HG03460 (cell line): Measurements from ENCODE around the gene SMAD4.
"Not testable (repeated sequence)": the region's sequence is repeated elsewhere in the genome, so short reads cannot be mapped to it uniquely, and the experiment has no call there.

Experiments
- ATAC-seq: cut with Tn5 transposase; IDR thresholded peaks from one replicate; pipeline ENCODE4 v1.9.1; 2021; ENCODE audit not compliant: unreplicated experiment

The SMAD4 gene

DNA sequence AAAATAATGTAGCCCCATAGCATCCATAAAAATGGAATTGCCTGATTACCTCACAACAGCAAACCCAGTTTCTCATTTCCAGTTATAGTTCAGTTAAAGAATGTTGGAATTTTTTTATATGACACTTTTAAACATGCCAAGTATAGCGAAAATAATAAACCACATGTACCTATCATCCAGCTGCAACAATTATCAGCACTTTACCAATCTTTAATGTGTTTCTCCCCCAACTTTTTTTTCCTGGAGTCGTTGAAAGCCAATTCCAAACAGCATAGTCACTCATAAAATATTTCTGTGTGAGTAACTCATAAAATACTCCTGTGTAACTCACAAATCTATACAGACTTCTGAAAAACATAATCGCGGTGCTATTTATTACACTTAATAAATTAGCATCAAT, 38.1 kb downstream of the SMAD4 start:
- ATAC-seq = no peak

DNA sequence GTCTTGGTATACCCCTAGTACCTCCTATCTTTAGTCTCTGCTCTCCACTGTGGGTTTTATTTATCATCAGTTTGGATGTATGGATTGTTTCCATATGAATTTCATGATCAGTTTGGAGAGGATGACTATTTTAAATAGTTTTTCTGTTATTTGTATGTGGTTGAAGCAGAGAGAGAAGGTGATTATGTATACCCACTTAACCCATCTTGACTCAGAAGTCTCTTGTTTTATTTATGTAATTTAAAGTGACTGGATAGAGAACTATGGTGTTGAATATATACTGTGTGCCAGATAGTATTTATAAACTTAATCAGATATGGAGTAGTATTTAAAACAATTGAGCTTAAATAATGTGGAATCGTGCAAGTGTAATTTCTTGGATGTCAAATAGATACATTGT, 39.9 kb downstream of the SMAD4 start:
- no peak for ATAC-seq

GRCh38 chr18:51070545-51070944, 40.5 kb downstream of the SMAD4 start:
- ATAC-seq = no peak

DNA sequence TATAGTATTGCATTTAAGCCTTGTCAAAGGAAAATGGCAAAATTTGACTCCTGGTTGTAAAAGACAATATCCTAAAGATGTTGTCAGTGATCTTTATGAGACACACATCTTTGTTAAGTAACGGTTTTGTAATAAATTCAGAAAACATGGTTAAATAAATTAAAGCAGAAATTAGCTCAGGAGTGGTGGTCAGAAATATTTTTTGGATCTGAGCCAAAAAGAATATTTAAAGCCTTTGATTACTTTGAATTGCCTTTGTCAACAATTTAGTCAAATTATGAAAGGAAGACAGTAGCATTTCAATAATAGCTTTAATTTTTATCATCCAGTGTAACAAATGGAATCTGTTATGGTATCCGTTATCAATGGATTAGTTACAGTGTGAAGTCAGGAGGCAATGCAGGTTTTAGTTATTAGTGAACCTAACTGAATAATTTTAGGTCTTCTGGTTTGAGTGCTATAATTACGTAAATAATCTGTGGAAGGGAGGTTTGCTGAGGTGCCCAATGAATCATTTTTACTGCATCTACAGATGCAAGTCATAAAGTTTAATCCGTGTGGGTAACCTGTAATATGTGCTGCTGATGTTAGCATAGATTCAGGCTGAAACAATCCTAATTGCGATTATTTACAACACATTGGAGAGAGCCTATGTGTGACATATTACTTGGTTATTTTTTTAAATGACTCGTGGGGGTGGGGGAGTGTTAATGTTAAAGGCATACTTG, 42.7 kb downstream of the SMAD4 start:
- no peak for ATAC-seq

- ATAC-seq = peak; percentile 71
These were observed 44.6 kb downstream of the SMAD4 start for GRCh38 chr18:51074605-51075004.

GRCh38 chr18:51076503-51076902, 46.5 kb downstream of the SMAD4 start:
- no peak for ATAC-seq

- no peak for ATAC-seq
These were observed 47.2 kb downstream of the SMAD4 start for GRCh38 chr18:51077217-51077616.

DNA sequence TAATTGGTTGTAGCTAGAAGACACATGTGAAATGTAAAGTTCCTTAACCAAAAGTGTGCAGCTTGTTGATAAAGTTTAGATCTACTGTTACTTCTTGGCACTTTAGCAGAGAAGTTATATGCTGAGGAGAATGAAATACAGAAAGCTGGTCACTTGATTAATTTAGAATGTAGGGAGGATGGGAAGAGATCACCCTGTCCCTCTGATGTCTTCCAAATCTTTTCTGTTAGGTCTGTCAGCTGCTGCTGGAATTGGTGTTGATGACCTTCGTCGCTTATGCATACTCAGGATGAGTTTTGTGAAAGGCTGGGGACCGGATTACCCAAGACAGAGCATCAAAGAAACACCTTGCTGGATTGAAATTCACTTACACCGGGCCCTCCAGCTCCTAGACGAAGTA, 48.0 kb downstream of the SMAD4 start:
- ATAC-seq = no peak

DNA sequence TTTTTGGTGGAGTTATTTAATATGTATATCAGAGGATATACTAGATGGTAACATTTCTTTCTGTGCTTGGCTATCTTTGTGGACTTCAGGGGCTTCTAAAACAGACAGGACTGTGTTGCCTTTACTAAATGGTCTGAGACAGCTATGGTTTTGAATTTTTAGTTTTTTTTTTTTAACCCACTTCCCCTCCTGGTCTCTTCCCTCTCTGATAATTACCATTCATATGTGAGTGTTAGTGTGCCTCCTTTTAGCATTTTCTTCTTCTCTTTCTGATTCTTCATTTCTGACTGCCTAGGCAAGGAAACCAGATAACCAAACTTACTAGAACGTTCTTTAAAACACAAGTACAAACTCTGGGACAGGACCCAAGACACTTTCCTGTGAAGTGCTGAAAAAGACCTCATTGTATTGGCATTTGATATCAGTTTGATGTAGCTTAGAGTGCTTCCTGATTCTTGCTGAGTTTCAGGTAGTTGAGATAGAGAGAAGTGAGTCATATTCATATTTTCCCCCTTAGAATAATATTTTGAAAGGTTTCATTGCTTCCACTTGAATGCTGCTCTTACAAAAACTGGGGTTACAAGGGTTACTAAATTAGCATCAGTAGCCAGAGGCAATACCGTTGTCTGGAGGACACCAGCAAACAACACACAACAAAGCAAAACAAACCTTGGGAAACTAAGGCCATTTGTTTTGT, 52.7 kb downstream of the SMAD4 start:
- peak; percentile 59 for ATAC-seq

DNA sequence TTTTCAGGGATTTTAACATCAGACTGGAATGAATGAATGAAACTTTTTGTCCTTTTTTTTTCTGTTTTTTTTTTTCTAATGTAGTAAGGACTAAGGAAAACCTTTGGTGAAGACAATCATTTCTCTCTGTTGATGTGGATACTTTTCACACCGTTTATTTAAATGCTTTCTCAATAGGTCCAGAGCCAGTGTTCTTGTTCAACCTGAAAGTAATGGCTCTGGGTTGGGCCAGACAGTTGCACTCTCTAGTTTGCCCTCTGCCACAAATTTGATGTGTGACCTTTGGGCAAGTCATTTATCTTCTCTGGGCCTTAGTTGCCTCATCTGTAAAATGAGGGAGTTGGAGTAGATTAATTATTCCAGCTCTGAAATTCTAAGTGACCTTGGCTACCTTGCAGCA, 53.4 kb downstream of the SMAD4 start:
- no peak for ATAC-seq

GRCh38 chr18:51088410-51088809, 58.4 kb downstream of the SMAD4 start:
- no peak for ATAC-seq

DNA sequence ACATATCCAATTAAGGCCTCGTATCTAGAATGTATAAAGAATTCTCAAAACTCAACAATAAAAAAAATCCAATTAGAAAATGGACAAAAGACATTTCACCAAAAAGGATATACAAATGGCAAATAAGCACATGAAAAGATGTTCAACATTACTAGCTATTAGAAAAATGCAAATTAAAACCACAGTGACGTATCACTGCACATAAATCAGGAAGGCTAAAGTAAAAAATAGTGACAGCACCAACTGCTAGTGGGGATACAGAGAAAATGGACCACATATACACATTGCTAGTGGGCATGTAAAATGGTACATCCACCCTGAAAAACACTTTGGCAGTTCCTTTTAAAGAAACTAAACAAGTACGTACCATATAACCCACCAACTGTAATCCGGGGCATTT, 59.7 kb downstream of the SMAD4 start:
- no peak for ATAC-seq

DNA sequence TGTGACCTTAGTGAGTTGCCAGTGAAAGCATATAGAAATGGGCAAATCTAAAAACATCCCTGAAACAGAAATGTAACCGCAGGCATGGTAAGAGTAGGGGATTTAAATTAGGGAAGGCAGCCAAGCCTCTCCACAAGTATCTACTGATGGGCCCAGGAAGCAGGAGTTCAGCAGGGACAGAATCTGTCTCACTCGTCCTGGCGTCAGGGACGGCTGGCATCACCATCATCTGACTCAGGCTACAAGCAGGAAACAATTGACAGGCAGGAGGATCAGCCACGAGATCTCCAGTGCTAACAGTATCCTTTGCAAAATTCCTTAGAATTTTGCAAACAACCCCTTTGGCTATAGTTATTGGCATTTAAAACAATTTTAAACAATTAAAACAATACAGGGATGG, 61.3 kb downstream of the SMAD4 start:
- no peak for ATAC-seq

- ATAC-seq = no peak
These were observed 62.1 kb downstream of the SMAD4 start for GRCh38 chr18:51092117-51092516.

DNA sequence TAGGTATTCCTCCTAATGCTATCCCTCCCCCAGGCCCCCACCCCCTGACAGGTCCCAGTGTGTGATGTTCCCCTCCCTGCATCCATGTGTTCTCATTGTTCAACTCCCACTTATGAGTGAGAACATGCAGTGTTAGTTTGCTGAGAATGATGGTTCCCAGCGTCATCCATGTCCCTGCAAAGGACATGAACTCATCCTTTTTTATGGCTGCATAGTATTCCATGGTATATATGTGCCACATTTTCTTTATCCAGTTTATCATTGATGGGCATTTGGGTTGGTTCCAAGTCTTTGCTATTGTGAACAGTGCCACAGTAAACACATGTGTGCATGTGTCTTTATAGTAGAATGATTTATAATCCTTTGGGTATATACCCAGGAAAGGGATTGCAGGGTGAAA, 63.0 kb downstream of the SMAD4 start:
- not testable (repeated sequence) for ATAC-seq

DNA sequence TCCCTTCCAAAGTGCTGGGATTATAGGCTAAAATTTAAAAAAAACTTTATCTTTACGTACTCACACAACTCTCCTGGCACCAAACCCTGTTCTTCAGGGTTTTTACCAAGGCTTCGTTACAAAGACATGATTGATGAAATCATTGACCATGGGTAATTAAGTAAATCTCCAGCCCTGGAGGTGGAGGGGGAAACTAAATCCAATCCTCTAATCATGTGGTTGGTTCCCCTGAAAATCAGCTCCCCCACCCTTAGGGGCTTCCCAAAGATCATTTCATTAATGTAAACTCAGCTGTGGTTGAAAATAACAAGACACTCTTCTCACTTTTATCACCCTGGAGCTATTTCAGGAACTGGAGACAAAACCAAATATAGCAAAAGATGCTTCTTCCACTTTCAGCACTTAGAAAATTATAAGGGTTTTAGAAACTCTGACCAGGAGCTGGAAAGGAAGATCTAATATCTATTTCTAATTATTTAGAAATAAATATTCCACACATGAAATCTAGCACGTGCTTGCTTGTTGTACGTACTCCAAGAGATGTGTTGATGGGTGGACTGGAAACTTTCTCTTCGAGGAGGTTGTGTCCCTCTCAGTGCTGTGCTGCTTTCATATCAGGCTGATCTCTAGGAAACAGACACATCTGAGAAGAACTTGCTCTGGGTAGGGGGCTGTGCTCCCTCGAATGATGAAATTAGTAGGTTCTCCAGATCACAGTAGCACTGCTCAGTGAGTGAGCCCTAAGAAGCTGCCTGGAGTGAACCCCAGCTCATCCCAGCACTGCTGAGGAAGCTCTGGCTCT, 67.2 kb downstream of the SMAD4 start:
- ATAC-seq = no peak

- no peak for ATAC-seq
These were observed 68.1 kb downstream of the SMAD4 start for GRCh38 chr18:51098082-51098481.

- ATAC-seq = no peak
These were observed 68.5 kb downstream of the SMAD4 start for GRCh38 chr18:51098513-51098912.

DNA sequence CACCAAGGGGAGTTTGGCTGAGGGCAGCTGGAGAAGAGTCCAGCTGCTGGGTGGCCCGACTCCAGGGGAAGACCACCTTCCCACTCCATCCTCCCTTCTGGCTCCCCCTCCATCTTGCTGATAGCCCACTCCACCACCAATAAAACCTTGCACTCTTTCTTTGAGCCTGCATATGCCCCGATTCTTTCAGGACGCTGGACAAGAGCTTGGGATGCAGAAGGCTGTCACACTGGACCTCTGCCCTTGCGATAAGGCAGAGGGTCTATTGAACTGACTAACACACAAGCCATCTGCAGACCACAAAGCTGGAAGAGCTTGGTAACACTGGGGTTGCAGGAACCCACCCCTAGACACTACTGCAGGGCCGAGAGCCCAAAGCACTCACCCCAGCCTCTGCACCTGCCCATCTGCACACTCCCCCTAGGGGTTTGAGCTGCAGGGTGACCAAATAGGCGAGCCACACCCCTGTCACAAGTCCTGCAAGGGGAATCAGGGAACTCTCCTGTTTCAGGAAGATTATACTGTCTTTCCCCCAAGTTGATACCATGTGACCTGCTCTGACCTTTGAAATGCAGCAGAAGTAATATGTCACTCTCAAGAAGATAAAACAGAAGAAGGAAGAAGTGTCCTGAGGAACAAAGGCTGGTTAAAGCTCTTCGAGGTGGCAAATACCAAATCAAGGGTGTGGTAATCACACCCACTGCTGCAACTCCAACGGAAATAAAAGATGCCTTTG, 70.5 kb downstream of the SMAD4 start:
- ATAC-seq = no peak

GRCh38 chr18:51107082-51107481, 77.1 kb downstream of the SMAD4 start:
- ATAC-seq = no peak

DNA sequence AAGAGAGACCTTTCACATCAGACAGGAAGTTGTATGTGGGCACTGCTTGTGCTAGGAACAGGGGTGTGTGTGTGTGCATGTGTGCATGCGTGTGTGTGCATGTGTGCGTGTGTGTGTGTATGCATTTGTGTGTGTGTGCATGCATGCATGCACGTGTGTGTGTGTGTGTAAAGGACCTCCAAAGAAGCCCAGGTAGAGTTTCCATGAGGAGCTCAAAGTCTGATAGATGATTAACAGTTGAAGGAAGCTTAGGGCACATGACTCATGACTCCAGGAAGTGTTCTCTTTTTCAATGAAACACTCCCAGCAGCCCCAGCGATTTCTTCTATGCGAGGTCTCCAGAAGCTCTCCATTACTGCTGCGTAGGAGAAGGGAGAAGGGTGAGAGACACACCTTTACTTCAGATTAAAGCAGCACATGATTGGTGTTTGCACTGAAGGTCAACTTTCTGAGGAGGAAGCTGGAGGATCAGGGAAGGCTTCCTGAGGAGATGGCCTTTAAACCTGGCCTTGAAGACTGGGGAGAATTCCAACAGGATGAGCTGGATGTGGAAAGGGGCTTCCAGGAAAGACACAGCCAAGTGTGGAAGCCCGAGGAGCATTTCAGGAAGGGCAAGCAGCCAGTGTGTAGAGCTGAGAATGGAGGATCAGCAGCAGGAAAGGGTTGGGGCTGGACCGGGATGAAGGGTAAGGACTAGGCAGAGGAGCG, 77.7 kb downstream of the SMAD4 start:
- no peak for ATAC-seq
